GM21825 (cell line): ENCODE results near the gene PROC.
"Not testable (repeated sequence)": the region's sequence is repeated elsewhere in the genome, so short reads cannot be mapped to it uniquely, and the experiment has no call there.

Experiments used
- ATAC-seq: cut with Tn5 transposase; IDR thresholded peaks from one replicate; pipeline ENCODE4 v1.9.1; 2021; ENCODE audit warnings: mild to moderate bottlenecking, moderate library complexity; ENCODE audit not compliant: unreplicated experiment

PROC gene

GRCh38 chr2:127392828-127393578 lies 25.2 kb upstream of the PROC start:
- no peak for ATAC-seq

DNA sequence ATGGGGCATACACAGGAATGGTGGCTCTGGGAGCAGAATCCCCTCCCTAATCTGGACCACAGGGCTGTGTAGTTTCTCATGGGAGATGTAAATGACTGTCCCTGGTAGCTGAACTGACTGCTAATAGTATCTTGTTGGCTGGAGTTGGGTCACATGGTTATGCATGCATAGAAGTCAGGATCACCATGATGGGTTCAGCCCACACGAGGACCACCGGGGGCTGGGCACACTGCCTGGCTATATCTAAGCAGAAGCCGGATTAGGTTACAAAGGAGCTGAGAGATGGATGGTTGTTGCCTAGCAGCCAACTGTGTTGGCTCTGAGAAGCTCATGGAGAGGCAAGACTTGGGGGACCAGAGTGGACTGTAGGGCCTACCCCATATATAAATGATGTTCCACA lies 23.7 kb upstream of the PROC start:
- no peak for ATAC-seq

DNA sequence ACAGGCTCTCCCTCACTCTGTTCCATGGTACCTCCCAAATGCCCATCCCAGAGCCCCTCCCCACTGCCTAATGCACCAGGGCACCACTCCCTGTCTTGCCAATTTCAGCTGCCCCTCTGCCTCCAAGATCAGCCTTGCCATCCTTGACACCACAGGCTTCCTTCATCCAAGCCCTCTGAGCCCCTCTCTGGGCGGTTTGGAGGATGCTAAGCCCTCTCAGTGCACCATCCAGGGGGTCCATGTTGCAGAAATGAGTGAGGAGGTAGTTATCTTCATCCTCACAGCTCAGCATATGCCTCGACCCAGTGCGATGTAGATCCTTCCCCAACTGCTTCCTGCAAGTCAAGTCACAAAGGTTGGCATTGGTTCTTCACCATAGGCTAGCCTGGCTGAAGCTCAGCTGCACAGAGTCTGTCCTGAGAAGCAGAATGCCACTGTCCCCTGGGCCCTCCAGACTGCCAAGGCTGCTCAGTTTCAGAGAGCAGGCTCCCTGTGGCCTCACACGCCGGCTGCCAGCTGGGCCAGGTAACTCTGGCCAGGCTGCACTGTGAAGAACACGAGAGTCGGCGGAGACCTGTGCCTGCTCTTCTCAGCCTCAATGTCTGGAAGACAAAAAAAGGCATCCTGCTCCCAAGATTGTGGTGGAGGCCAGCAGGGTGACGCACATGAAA lies 20.5 kb upstream of the PROC start:
- no peak for ATAC-seq

- ATAC-seq, result peak; percentile 92
Observed at GRCh38 chr2:127398239-127398590, 20.0 kb upstream of the PROC start.

- ATAC-seq, result no peak
Observed at GRCh38 chr2:127400533-127400896, 17.7 kb upstream of the PROC start.

DNA sequence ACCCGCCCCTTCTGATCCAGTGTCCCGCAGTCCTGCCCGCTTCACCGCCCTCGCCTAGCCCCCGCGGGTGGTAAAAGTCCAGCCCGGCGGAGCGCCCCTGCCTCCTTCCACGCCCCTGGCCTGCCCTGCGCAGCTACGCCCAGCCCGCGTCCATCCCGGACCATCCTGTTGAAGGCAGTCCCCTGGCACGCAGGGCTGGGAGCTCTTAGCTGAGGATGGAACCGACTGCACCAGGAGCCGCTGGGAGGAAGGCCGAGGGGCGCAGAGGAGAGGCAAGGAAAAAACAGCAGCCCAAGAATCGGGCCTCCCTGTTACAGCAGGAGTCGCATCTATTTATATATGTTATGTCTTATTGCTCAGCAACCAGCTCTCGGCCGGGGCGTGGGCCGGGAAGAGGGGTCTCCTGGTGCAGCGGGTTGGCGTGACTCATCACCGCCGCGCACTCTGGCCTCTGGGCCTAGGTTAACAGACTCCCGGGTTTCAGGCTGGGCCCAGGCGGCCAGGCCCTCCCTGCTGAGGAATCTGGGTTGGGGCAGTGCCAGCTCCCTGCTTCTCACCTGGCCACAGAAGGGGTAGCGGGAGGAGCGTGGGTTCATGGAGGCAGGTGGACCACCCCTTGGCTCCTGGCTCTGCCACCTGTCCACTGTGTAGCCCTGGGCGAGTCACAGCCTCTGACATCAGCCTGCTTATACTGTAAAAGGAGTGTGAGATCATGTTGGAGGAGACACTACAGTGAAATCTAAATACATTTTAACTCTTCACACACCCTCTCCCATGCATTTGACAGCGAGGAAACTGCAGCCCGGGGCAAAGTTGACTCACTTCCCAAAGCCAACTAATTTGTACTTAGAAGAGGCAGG lies 17.1 kb upstream of the PROC start:
- ATAC-seq, result no peak

- no peak for ATAC-seq
Observed at GRCh38 chr2:127401757-127402695, 16.2 kb upstream of the PROC start.

DNA sequence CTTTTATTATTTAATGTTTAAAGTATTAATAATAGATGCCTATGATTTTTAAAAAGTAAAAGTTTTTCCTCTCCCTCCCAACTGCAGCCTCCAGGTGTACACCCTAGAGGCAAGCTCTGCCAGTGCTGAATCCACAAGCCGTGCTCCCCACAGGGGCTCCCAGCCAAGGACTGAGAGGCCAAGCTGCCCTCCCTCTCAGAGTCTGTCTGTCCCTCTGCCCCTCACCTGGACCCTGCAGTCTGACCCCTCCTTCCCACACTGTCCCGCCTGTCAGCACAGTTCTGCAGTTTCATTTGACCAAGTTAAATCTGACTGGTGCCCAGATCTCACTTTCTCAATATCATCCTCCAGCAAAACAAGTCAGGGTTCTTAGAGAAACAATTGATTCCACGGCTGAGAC lies 14.8 kb upstream of the PROC start:
- no peak for ATAC-seq

GRCh38 chr2:127404466-127405254 lies 13.6 kb upstream of the PROC start:
- ATAC-seq, result no peak

GRCh38 chr2:127405255-127405610 lies 13.0 kb upstream of the PROC start:
- ATAC-seq, result no peak

GRCh38 chr2:127406454-127406853 lies 11.8 kb upstream of the PROC start:
- ATAC-seq, result no peak

DNA sequence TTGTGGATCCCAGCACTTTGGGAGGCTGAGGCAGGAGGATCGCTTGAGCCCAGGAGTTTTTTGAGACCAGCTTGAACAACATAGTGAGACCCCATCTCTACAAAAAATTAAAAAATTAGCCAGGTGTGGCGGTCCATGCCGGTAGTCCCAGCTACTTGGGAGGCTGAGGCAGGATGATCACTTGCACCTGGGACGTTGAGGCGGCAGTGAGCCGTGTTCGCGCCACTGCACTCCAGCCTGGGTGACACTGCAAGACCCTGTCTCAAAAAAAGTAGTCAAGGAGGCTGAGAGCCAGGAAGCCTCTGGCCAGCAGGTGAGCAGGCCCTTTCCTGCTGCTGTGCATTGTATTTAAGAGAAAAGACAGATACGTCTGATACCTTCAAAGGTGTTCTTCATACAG lies 11.1 kb upstream of the PROC start:
- ATAC-seq, result no peak

- ATAC-seq, result peak; percentile 14
Observed at GRCh38 chr2:127407661-127408003, 10.6 kb upstream of the PROC start.

DNA sequence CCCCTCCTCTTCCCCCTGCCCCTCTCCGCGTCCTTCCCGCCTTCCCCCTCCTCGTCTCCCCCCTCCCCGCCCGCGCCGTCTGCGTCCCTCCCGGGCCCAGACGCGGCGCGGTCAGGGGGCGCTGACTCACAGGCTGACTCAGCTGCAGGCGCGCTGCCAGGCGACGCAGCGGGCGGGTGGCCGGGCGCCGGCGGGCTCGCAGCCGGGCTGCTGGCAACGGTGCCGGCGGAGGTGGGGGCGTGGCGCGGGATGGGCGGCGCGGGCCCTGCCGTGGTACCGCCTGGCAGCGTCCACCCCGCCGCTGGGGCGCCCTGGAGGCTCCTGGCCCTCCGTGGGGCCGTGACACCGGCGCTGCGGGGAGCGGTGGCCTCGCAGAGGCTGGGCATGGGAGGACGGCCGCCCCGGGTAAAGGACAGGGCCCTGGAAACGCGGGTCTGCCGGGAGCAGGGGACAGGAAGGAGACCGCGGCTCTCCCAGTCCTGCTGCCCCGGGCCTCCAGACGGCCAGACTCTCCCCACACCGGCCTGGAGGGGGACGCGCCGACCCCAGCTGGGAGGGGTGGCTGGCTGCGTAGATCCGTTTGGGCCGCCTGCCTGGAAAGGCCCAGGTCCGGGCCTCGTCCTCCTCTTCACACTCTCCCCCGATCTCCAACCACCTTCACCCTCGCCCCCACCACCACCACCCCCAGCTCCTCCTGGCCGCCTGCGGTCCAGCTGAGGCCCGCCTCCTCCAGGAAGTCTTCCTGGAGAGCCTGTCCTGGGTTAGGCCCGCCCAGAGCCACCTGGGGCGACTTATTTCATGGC lies 10.0 kb upstream of the PROC start:
- peak; percentile 74 for ATAC-seq

GRCh38 chr2:127408807-127409099 lies 9.5 kb upstream of the PROC start:
- ATAC-seq, result no peak

DNA sequence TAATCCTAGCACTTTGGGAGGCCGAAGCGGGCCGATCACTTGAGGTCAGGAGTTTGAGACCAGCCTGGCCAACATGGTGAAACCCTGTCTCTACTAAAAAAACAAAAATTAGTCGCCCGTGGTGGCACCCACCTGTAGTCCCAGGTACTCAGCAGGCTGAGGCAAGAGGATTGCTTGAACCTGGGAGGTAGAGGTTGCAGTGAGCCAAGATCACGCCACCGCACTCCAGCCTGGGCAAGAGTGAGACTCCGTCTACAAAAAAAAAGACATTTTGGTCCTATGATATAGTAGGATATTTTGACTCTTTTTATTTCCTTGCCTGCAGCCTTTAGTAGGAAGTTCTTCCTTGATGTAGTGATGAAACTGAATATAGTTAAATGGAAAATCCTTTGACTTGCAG lies 8.5 kb upstream of the PROC start:
- ATAC-seq, result not testable (repeated sequence)

DNA sequence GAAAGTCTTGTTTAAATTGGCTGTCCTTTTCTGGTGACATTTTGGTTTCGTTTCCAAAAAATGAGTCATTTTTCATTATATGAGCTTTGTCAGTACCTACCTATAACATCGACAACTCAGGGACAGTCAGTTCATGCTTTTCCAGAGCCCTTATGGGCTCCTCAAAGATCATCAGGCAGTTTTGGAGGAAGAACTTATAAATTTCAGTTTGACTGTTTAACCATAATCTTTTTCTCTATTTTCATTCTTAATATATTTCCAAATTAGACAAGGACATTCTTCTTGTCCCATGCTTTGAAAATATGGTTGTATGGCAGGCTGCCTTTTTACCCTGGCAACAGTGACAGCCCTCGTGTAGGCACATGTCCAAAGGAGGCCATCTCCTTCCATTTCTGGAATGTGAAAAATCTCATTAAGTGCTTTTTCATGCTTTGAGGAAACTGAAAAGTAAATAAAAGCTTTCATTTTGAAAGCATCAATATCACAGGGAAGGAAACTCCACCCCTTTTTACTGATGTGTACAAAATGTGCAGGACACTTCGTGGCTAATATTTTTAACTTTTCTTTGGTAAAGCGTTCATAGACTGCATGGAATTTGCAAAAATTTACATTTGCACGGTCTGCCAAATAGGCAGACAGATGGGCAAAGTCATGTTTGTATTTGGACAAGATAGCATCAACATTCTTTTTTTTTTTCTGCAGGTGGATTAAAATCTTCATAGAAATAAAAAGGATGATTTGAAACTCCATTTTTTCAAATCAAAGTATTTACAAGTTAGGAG lies 7.2 kb upstream of the PROC start:
- ATAC-seq, result peak; percentile 49

DNA sequence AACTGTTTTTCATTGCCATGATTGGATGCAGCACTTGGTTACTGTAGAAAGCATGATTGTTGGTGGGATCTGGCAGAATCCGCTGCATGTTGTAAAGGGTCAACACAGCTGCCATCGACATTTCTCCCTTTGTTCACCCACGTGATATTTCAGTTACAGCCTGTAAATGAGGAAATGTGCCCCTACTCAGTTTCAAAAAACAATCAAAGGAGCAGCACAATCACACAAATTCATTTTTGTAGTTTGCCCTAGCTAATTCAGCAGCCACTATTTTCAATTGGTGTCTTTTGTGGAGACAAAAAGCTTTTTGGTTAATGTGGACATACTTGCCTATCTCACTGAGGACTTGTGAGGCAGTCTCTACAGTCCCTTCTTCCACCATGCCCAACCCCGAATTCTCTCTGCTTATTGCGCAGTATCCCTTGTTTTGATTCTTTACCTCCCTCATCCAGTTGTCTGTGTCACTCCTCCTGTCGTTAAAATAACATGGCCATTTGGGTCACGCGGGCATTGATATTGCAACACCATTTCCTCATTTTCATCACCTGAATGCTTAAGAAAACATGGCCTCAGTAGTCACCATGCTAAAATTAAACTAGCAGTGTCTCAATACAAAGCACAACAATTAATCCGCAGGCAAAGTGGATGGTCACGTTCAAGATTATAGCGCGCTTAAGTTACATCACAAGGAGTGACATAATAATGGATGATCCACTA lies 6.4 kb upstream of the PROC start:
- no peak for ATAC-seq
